NCI-H2196 (cell line): Measurements from ENCODE around the gene ERC2.
A peak's percentile ranks its signal among the peaks of the same experiment; 100 is the strongest.

Experiments
- DNase-seq: peaks from one replicate; lab custom pipeline; 2025; ENCODE audit not compliant: unreplicated experiment; lab: John Stamatoyannopoulos, UW

The ERC2 gene

GRCh38 chr3:55636300-55637195 lies 831.7 kb downstream of the ERC2 start:
- DNase-seq = no peak

GRCh38 chr3:55634345-55634744 lies 833.9 kb downstream of the ERC2 start:
- no peak for DNase-seq

- no peak for DNase-seq
Observed at GRCh38 chr3:55633333-55633732, 834.9 kb downstream of the ERC2 start.

GRCh38 chr3:55631766-55632331 lies 836.4 kb downstream of the ERC2 start:
- DNase-seq = no peak

- DNase-seq = no peak
Observed at GRCh38 chr3:55630921-55631299, 837.4 kb downstream of the ERC2 start.

GRCh38 chr3:55630280-55630920 lies 837.9 kb downstream of the ERC2 start:
- no peak for DNase-seq

GRCh38 chr3:55629432-55629831 lies 838.8 kb downstream of the ERC2 start:
- DNase-seq = peak; percentile 33

GRCh38 chr3:55626279-55626665 lies 842.0 kb downstream of the ERC2 start:
- DNase-seq = no peak

GRCh38 chr3:55624238-55624637 lies 844.0 kb downstream of the ERC2 start:
- DNase-seq = no peak

GRCh38 chr3:55623786-55624185 lies 844.5 kb downstream of the ERC2 start:
- no peak for DNase-seq

GRCh38 chr3:55622733-55623132 lies 845.5 kb downstream of the ERC2 start:
- no peak for DNase-seq

- no peak for DNase-seq
Observed at GRCh38 chr3:55622116-55622515, 846.2 kb downstream of the ERC2 start.

- DNase-seq = no peak
Observed at GRCh38 chr3:55621648-55622047, 846.6 kb downstream of the ERC2 start.

GRCh38 chr3:55621026-55621422 lies 847.2 kb downstream of the ERC2 start:
- no peak for DNase-seq

- no peak for DNase-seq
Observed at GRCh38 chr3:55620351-55621025, 847.8 kb downstream of the ERC2 start.

GRCh38 chr3:55619046-55619808 lies 849.0 kb downstream of the ERC2 start:
- no peak for DNase-seq

- DNase-seq = no peak
Observed at GRCh38 chr3:55617385-55617784, 850.9 kb downstream of the ERC2 start.

- no peak for DNase-seq
Observed at GRCh38 chr3:55616803-55617202, 851.5 kb downstream of the ERC2 start.

GRCh38 chr3:55615694-55616295 lies 852.5 kb downstream of the ERC2 start:
- no peak for DNase-seq

GRCh38 chr3:55615039-55615693 lies 853.1 kb downstream of the ERC2 start:
- DNase-seq = no peak
